Gastroesophageal sphincter (tissue), 4 donors: ENCODE results near the gene LDB2. TPM values are rescaled to one million over a fixed set of nuclear protein-coding genes. Genes with fewer than 3 reads are reported as not detected.

Experiments
- ATAC-seq: fragments of 150-250 bp; one replicate; pipeline ENCODE4 v1.9.1; 2016; ENCODE audit warnings: mild to moderate bottlenecking, moderate library complexity
- H3K27ac ChIP-seq, 4 donors: fragments of 200-600 bp; sonication (generic) in 3 of 4; 1 replicate in 3 of 4; 2 replicates in 1 of 4; pipeline ENCODE4 v1.5.1; 2016 to 2019
- H3K27me3 ChIP-seq: fragments of 200-600 bp; sonication (generic); one replicate; pipeline ENCODE4 v1.5.1; 2019
- H3K36me3 ChIP-seq, 2 donors: fragments of 200-600 bp; sonication (generic); one replicate each; pipeline ENCODE4 v1.5.1; 2019; ENCODE audit warnings: control low read depth in 1 of 2
- H3K4me1 ChIP-seq, 3 donors: fragments of 200-600 bp; sonication (generic); 1 replicate in 2 of 3; 2 replicates in 1 of 3; pipeline ENCODE4 v1.5.1; 2016 to 2019; ENCODE audit warnings: control low read depth in 2 of 3
- H3K4me3 ChIP-seq, 2 donors: fragments of 200-600 bp; sonication (generic); one replicate each; pipeline ENCODE4 v1.5.1; 2019; ENCODE audit warnings: mild to moderate bottlenecking in 1 of 2, moderate library complexity in 1 of 2
- H3K9me3 ChIP-seq, 3 donors: fragments of 200-600 bp; sonication (generic); one replicate each; pipeline ENCODE4 v1.5.1; 2017 to 2019; ENCODE audit warnings: control low read depth in 2 of 3
- CTCF ChIP-seq, 4 experiments: fragments of 200-600 bp in 2 of 4; fragments of 450-650 bp in 2 of 4; sonication (generic) in 1 of 4; IDR thresholded peaks; one replicate each; pipeline ENCODE4 v1.5.1; 2017 to 2019; ENCODE audit warnings: antibody characterized with exemption in 4 of 4, mild to moderate bottlenecking in 2 of 4, moderate library complexity in 2 of 4
- EP300 ChIP-seq: sonication (generic); formaldehyde crosslinking; IDR thresholded peaks from one replicate; pipeline ENCODE4 v1.6.1; 2017; ENCODE audit warnings: antibody characterized with exemption, mild to moderate bottlenecking
- POLR2A ChIP-seq, 2 donors: fragments of 450-650 bp; IDR thresholded peaks; one replicate each; pipeline ENCODE4 v1.6.1; 2017; ENCODE audit warnings: antibody characterized with exemption in 2 of 2, mild to moderate bottlenecking in 2 of 2, moderate library complexity in 1 of 2
- POLR2AphosphoS5 ChIP-seq: sonication (generic); formaldehyde crosslinking; IDR thresholded peaks from one replicate; pipeline ENCODE4 v1.6.1; 2017; ENCODE audit warnings: antibody characterized with exemption
- WGBS, 2 donors: methylation state at CpG; one replicate each; pipeline ENCODE4 v1.1.5; 2018; ENCODE audit warnings: low coverage in 1 of 2; 5-methylcytosine and 5-hydroxymethylcytosine counted together
- total RNA-seq, 4 donors: library from RNA; depleted of rRNA; stranded (reverse); fragments of >200 nt; gene quantifications; one replicate each; pipeline ENCODE4 v1.1.0, GENCODE V29; 2016

Gene LDB2
- total RNA-seq, 4 donors from 2014 or later = 23.6 to 29.6 (median 28.3) TPM

GRCh38 chr4:16826406-16826910 lies 72.0 kb downstream of the LDB2 start:
- Histone ChIP-seq H3K27me3 (no peaks in the 10 kb centered on the region), H3K9me3 (no peaks in the 10 kb centered on the region), H3K36me3 (no peaks in the 10 kb centered on the region), H3K4me3 (no peak overlapping the region), H3K27ac (no peak overlapping the region), H3K4me1 (no peaks in the 10 kb centered on the region)
- TF ChIP-seq POLR2A (IDR thresholded peaks at IDR 0.05) (no peak), EP300 (no peak), CTCF (IDR thresholded peaks at IDR 0.05) (no peak), POLR2AphosphoS5 (no peak)
- 86 to 92% methylated on average over 2 to 3 of the region's 3 CpGs for WGBS, 2 donors
- ATAC-seq = no peak

GRCh38 chr4:16824278-16824806 lies 74.1 kb downstream of the LDB2 start:
- no peak for TF ChIP-seq CTCF (IDR thresholded peaks at IDR 0.05)
- TF ChIP-seq POLR2A (IDR thresholded peaks at IDR 0.05) = no peak
- no peak for TF ChIP-seq EP300
- no peak for TF ChIP-seq POLR2AphosphoS5
- Histone ChIP-seq H3K4me3 (no peak overlapping the region), H3K9me3 (no peaks in the 10 kb centered on the region), H3K36me3 (no peaks in the 10 kb centered on the region), H3K27ac (no peak overlapping the region), H3K27me3 (no peaks in the 10 kb centered on the region), H3K4me1 (no peaks in the 10 kb centered on the region)
- WGBS, 2 donors = 87 to 90% methylated on average over 4 of the region's 4 CpGs
- no peak for ATAC-seq

GRCh38 chr4:16820329-16820728 lies 78.1 kb downstream of the LDB2 start:
- no peaks in the 10 kb centered on the region for H3K36me3 ChIP-seq
- peak; percentile 41 for ATAC-seq
- 49 to 62% methylated on average over 4 to 6 of the region's 6 CpGs for WGBS, 2 donors
- H3K27me3 ChIP-seq = no peaks in the 10 kb centered on the region
- peak overlapping the region in 1 of 4 donors; percentile 24 for H3K27ac ChIP-seq
- no peaks in the 10 kb centered on the region for H3K4me1 ChIP-seq
- no peaks in the 10 kb centered on the region for H3K9me3 ChIP-seq
- no peak overlapping the region for H3K4me3 ChIP-seq
- TF ChIP-seq EP300 = no peak
- no peak for TF ChIP-seq CTCF (IDR thresholded peaks at IDR 0.05)
- no peak for TF ChIP-seq POLR2A (IDR thresholded peaks at IDR 0.05)
- no peak for TF ChIP-seq POLR2AphosphoS5

- H3K4me3 ChIP-seq = no peak overlapping the region
- no peak for TF ChIP-seq EP300
- TF ChIP-seq POLR2AphosphoS5 = no peak
- no peak for TF ChIP-seq CTCF (IDR thresholded peaks at IDR 0.05)
- no peak for TF ChIP-seq POLR2A (IDR thresholded peaks at IDR 0.05)
- no peaks in the 10 kb centered on the region for H3K36me3 ChIP-seq
- no peaks in the 10 kb centered on the region for H3K4me1 ChIP-seq
- 75 to 80% methylated on average over 3 of the region's 3 CpGs for WGBS, 2 donors
- H3K27me3 ChIP-seq = no peaks in the 10 kb centered on the region
- H3K9me3 ChIP-seq = no peaks in the 10 kb centered on the region
- peak overlapping the region in 1 of 4 donors; percentile 24 for H3K27ac ChIP-seq
- ATAC-seq = no peak
Measured at GRCh38 chr4:16819652-16820051, 78.8 kb downstream of the LDB2 start.

- ATAC-seq = no peak
- H3K27ac ChIP-seq = no peak overlapping the region
Measured at GRCh38 chr4:16818005-16818404, 80.4 kb downstream of the LDB2 start.

More at GRCh38 chr4:16818005-16818404, 80.4 kb downstream of the LDB2 start:
- no peak for TF ChIP-seq POLR2AphosphoS5
- TF ChIP-seq POLR2A (IDR thresholded peaks at IDR 0.05) = no peak
- TF ChIP-seq EP300 = no peak
- no peak for TF ChIP-seq CTCF (IDR thresholded peaks at IDR 0.05)
- Histone ChIP-seq H3K9me3 (no peaks in the 10 kb centered on the region), H3K4me3 (no peak overlapping the region), H3K27me3 (no peaks in the 10 kb centered on the region), H3K36me3 (no peaks in the 10 kb centered on the region), H3K4me1 (no peaks in the 10 kb centered on the region)
- 82 to 100% methylated on average over 2 to 3 of the region's 3 CpGs for WGBS, 2 donors
